ENCODE data around the gene RUVBL1. TPM values are rescaled to one million over a fixed set of nuclear protein-coding genes. Genes with fewer than 3 reads are reported as not detected.

The RUVBL1 gene
- total RNA-seq, 2 donors from 2014 or later: 7.5 to 22.1 TPM

- Histone ChIP-seq H3K27me3 (no peaks in the 10 kb centered on the region), H3K27ac (no peak overlapping the region), H3K9me3 (no peaks in the 10 kb centered on the region), H3K4me1 (peaks cover 11% of the 10 kb centered on the region), H3K4me3 (no peak overlapping the region), H3K36me3 (replicated peaks in 1 of 2; ENCODE audit: insufficient read depth in 1 of 2, low read depth in 2 of 2) (no peaks in the 10 kb centered on the region)
- intact Hi-C loops (cut with DNase I): no loop called here
- WGBS, 2 donors: 83 to 92% methylated on average over 7 of the region's 7 CpGs
- TF ChIP-seq, protein P1, sequence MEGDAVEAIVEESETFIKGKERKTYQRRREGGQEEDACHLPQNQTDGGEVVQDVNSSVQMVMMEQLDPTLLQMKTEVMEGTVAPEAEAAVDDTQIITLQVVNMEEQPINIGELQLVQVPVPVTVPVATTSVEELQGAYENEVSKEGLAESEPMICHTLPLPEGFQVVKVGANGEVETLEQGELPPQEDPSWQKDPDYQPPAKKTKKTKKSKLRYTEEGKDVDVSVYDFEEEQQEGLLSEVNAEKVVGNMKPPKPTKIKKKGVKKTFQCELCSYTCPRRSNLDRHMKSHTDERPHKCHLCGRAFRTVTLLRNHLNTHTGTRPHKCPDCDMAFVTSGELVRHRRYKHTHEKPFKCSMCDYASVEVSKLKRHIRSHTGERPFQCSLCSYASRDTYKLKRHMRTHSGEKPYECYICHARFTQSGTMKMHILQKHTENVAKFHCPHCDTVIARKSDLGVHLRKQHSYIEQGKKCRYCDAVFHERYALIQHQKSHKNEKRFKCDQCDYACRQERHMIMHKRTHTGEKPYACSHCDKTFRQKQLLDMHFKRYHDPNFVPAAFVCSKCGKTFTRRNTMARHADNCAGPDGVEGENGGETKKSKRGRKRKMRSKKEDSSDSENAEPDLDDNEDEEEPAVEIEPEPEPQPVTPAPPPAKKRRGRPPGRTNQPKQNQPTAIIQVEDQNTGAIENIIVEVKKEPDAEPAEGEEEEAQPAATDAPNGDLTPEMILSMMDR (IDR thresholded peaks at IDR 0.05): no peak
- no peak for TF ChIP-seq POLR2A (IDR thresholded peaks at IDR 0.05)
- DNase-seq (no peak), ATAC-seq (no peak)
These were observed 11.1 kb downstream of the RUVBL1 start for GRCh38 chr3:128112357-128112968.

- Histone ChIP-seq H3K9me3 (no peaks in the 10 kb centered on the region), H3K4me3 (no peak overlapping the region), H3K27me3 (no peaks in the 10 kb centered on the region), H3K27ac (no peak overlapping the region), H3K36me3 (replicated peaks in 1 of 2; ENCODE audit: insufficient read depth in 1 of 2, low read depth in 2 of 2) (no peaks in the 10 kb centered on the region), H3K4me1 (peaks cover 11% of the 10 kb centered on the region)
- no peak for TF ChIP-seq POLR2A (IDR thresholded peaks at IDR 0.05)
- TF ChIP-seq, protein P1 (IDR thresholded peaks at IDR 0.05): no peak
- no peak for ATAC-seq
- WGBS, 2 donors: 88 to 94% methylated on average over 5 of the region's 5 CpGs
- DNase-seq: no peak
- intact Hi-C loops (cut with DNase I): no loop called here
These were observed 12.5 kb downstream of the RUVBL1 start for GRCh38 chr3:128111147-128111546.

DNA sequence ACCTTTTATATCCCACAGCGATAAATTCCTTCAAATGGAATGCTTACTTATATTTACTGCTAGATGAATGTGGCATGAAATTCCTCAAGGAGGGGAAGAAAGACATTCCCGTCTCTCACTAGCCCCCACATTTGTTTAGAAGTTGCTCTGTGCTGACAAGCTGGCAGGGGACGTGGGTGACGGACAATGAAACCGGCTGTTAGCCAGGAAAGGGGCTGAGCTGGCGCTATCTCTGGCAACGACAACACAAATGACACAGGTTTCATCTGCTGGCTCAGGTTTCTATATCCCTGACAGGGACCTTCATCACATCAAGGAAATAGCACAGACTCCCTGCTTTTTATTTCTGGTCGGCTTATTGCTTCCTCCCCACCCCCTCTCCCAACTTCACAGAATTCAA is 15.8 kb downstream of the RUVBL1 start:
- intact Hi-C loops (cut with DNase I): no loop called here
- DNase-seq (no peak), ATAC-seq (no peak)
- 75 to 81% methylated on average over 8 of the region's 8 CpGs for WGBS, 2 donors
- no peak overlapping the region for H3K4me3 ChIP-seq
- H3K36me3 ChIP-seq (replicated peaks in 1 of 2; ENCODE audit: insufficient read depth in 1 of 2, low read depth in 2 of 2): peaks cover 0 to 4% of the 10 kb centered on the region in 2 donors
- H3K27me3 ChIP-seq: no peaks in the 10 kb centered on the region
- no peak for TF ChIP-seq POLR2A (IDR thresholded peaks at IDR 0.05)
- TF ChIP-seq, protein P1 (IDR thresholded peaks at IDR 0.05): no peak
- no peaks in the 10 kb centered on the region for H3K4me1 ChIP-seq
- H3K27ac ChIP-seq: no peak overlapping the region
- no peaks in the 10 kb centered on the region for H3K9me3 ChIP-seq

- WGBS, 2 donors: 90 to 92% methylated on average over 5 of the region's 5 CpGs
- Histone ChIP-seq H3K4me3 (no peak overlapping the region), H3K36me3 (replicated peaks in 1 of 2; ENCODE audit: insufficient read depth in 1 of 2, low read depth in 2 of 2) (peaks cover 0 to 4% of the 10 kb centered on the region in 2 donors), H3K9me3 (no peaks in the 10 kb centered on the region), H3K27me3 (no peaks in the 10 kb centered on the region), H3K27ac (no peak overlapping the region), H3K4me1 (peaks cover 27% of the 10 kb centered on the region)
- TF ChIP-seq POLR2A (IDR thresholded peaks at IDR 0.05): no peak
- TF ChIP-seq, protein P1 (IDR thresholded peaks at IDR 0.05): no peak
- DNase-seq (no peak), ATAC-seq (no peak)
- intact Hi-C loops (cut with DNase I): no loop called here
These were observed 20.4 kb downstream of the RUVBL1 start for GRCh38 chr3:128103136-128103676.

DNA sequence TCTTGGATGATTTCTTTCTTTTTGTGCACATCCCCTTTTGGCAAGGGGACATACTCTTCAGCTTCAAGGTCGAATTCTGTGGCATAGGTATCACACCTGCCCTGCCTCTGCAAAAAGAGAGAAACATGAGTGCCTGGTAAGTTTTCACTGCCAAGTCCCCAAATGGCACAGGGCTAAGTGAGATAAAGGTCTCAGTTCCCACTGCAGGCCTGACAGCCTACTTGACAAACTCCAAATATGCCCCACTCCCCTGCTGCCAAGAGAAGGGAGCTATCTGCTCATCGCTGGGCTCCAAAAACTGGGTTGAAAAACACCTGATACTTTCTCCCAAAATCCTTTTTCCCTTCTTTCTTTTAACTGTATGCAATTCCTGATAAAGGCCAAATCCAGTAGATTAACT is 23.0 kb downstream of the RUVBL1 start:
- H3K4me1 ChIP-seq: peaks cover 39% of the 10 kb centered on the region
- intact Hi-C loops (cut with DNase I): no loop called here
- H3K36me3 ChIP-seq (replicated peaks in 1 of 2; ENCODE audit: insufficient read depth in 1 of 2, low read depth in 2 of 2): peaks cover 0 to 4% of the 10 kb centered on the region in 2 donors
- no peak overlapping the region for H3K4me3 ChIP-seq
- no peak for ATAC-seq
- no peak for TF ChIP-seq POLR2A (IDR thresholded peaks at IDR 0.05)
- TF ChIP-seq, protein P1 (IDR thresholded peaks at IDR 0.05): no peak
- H3K9me3 ChIP-seq: no peaks in the 10 kb centered on the region
- no peak for DNase-seq
- no peak overlapping the region for H3K27ac ChIP-seq
- no peaks in the 10 kb centered on the region for H3K27me3 ChIP-seq
- WGBS, 2 donors: 25 to 34% methylated on average over 2 of the region's 2 CpGs
